Gastroesophageal sphincter (tissue), 4 donors: Measurements from ENCODE around the gene ANO7. TPM values are rescaled to one million over a fixed set of nuclear protein-coding genes. Genes with fewer than 3 reads are reported as not detected.

Source experiments
- ATAC-seq: fragments of 150-250 bp; one replicate; pipeline ENCODE4 v1.9.1; 2016; ENCODE audit warnings: mild to moderate bottlenecking, moderate library complexity
- H3K27ac ChIP-seq, 4 donors: fragments of 200-600 bp; sonication (generic) in 3 of 4; 1 replicate in 3 of 4; 2 replicates in 1 of 4; pipeline ENCODE4 v1.5.1; 2016 to 2019
- H3K27me3 ChIP-seq: fragments of 200-600 bp; sonication (generic); one replicate; pipeline ENCODE4 v1.5.1; 2019
- H3K36me3 ChIP-seq, 2 donors: fragments of 200-600 bp; sonication (generic); one replicate each; pipeline ENCODE4 v1.5.1; 2019; ENCODE audit warnings: control low read depth in 1 of 2
- H3K4me1 ChIP-seq, 3 donors: fragments of 200-600 bp; sonication (generic); 1 replicate in 2 of 3; 2 replicates in 1 of 3; pipeline ENCODE4 v1.5.1; 2016 to 2019; ENCODE audit warnings: control low read depth in 2 of 3
- H3K4me3 ChIP-seq, 2 donors: fragments of 200-600 bp; sonication (generic); one replicate each; pipeline ENCODE4 v1.5.1; 2019; ENCODE audit warnings: mild to moderate bottlenecking in 1 of 2, moderate library complexity in 1 of 2
- H3K9me3 ChIP-seq, 3 donors: fragments of 200-600 bp; sonication (generic); one replicate each; pipeline ENCODE4 v1.5.1; 2017 to 2019; ENCODE audit warnings: control low read depth in 2 of 3
- EP300 ChIP-seq: sonication (generic); formaldehyde crosslinking; IDR thresholded peaks from one replicate; pipeline ENCODE4 v1.6.1; 2017; ENCODE audit warnings: antibody characterized with exemption, mild to moderate bottlenecking
- POLR2A ChIP-seq, 2 donors: fragments of 450-650 bp; IDR thresholded peaks; one replicate each; pipeline ENCODE4 v1.6.1; 2017; ENCODE audit warnings: antibody characterized with exemption in 2 of 2, mild to moderate bottlenecking in 2 of 2, moderate library complexity in 1 of 2
- POLR2AphosphoS5 ChIP-seq: sonication (generic); formaldehyde crosslinking; IDR thresholded peaks from one replicate; pipeline ENCODE4 v1.6.1; 2017; ENCODE audit warnings: antibody characterized with exemption
- WGBS, 2 donors: methylation state at CpG; one replicate each; pipeline ENCODE4 v1.1.5; 2018; ENCODE audit warnings: low coverage in 1 of 2; 5-methylcytosine and 5-hydroxymethylcytosine counted together
- total RNA-seq, 4 donors: library from RNA; depleted of rRNA; stranded (reverse); fragments of >200 nt; gene quantifications; one replicate each; pipeline ENCODE4 v1.1.0, GENCODE V29; 2016
- TF ChIP-seq, protein P1 (sequence below), 4 experiments: fragments of 200-600 bp in 2 of 4; fragments of 450-650 bp in 2 of 4; sonication (generic) in 1 of 4; IDR thresholded peaks; one replicate each; pipeline ENCODE4 v1.5.1; 2017 to 2019; ENCODE audit warnings: antibody characterized with exemption in 4 of 4, mild to moderate bottlenecking in 2 of 4, moderate library complexity in 2 of 4

ANO7 gene
- total RNA-seq, 4 donors from 2014 or later: 0.16 to 0.81 (median 0.53) TPM

DNA sequence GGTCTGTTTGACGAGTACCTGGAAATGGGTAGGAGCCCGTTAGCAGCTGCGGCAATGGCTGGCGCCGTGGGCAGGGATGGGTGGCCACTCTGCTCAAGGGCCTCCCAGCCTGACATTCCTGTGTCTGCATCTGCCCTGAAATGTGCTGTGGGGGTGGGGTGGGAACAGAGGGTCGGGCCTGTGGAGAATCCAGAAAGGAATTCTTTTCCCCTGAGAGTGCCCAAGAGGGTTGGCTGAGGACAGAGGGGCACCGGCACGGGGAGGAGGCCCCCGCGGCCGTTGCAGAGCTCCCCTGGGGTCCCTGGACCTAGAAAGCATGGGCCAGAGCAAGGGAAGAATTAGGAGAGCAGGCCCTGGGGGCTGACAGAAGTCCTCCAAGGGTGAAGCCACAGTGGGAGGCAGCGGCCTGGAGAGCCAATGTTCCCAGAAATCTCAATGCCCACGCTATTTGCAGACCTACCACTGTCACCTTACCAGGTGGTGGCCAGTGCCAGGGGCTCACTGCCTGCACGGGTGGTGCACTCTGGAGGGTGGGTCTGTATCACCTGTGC, 27.8 kb downstream of the ANO7 start:
- TF ChIP-seq, protein P1, sequence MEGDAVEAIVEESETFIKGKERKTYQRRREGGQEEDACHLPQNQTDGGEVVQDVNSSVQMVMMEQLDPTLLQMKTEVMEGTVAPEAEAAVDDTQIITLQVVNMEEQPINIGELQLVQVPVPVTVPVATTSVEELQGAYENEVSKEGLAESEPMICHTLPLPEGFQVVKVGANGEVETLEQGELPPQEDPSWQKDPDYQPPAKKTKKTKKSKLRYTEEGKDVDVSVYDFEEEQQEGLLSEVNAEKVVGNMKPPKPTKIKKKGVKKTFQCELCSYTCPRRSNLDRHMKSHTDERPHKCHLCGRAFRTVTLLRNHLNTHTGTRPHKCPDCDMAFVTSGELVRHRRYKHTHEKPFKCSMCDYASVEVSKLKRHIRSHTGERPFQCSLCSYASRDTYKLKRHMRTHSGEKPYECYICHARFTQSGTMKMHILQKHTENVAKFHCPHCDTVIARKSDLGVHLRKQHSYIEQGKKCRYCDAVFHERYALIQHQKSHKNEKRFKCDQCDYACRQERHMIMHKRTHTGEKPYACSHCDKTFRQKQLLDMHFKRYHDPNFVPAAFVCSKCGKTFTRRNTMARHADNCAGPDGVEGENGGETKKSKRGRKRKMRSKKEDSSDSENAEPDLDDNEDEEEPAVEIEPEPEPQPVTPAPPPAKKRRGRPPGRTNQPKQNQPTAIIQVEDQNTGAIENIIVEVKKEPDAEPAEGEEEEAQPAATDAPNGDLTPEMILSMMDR (IDR thresholded peaks at IDR 0.05): no peak
- TF ChIP-seq EP300 (no peak), POLR2A (IDR thresholded peaks at IDR 0.05) (no peak), POLR2AphosphoS5 (no peak)
- no peaks in the 10 kb centered on the region for H3K36me3 ChIP-seq
- no peak for ATAC-seq
- 66 to 100% methylated on average over 1 to 4 of the region's 14 CpGs for WGBS, 2 donors
- H3K4me1 ChIP-seq: peaks cover 0 to 19% (median 7%) of the 10 kb centered on the region in 3 donors
- no peak overlapping the region for H3K27ac ChIP-seq
- no peak overlapping the region for H3K4me3 ChIP-seq
- no peaks in the 10 kb centered on the region for H3K27me3 ChIP-seq
- H3K9me3 ChIP-seq: no peaks in the 10 kb centered on the region

DNA sequence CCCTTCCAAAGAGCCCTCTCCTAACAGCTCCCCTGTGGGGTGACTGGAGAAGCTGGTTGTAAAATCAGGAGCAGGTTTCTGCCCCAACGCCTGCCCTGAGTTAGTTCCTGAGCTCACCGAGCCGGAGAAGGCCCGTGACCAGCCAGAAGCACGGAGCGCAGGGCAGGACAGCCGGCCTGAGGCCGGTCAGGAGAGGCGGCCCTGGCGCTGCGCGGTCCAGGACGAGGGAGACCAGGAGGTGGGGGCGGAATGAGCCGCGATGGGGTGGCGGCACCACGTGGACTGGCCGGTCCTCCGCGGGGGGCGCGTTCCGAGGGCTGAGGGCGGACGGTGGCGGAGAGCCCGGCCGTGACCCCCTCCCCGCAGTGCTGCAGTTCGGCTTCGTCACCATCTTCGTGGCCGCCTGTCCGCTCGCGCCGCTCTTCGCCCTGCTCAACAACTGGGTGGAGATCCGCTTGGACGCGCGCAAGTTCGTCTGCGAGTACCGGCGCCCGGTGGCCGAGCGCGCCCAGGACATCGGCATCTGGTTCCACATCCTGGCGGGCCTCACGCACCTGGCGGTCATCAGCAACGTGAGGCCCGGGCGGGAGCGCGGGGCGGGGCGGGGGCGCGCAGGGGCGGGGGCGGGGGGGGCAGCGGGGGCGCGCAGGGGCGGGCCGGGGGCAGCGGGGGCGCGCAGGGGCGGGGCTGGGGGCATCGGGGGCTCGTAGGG, 29.0 kb downstream of the ANO7 start:
- Histone ChIP-seq H3K9me3 (no peaks in the 10 kb centered on the region), H3K27ac (peak overlapping the region; percentile 11 to 91 (median 90)), H3K36me3 (no peaks in the 10 kb centered on the region), H3K4me1 (peaks cover 0 to 19% (median 7%) of the 10 kb centered on the region in 3 donors), H3K4me3 (peak overlapping the region; percentile 17 to 57), H3K27me3 (no peaks in the 10 kb centered on the region)
- ATAC-seq: peak; percentile 86
- WGBS, 2 donors: 6% methylated on average over 6 of the region's 77 CpGs; no CpG with 5 or more reads in 1 of the 2 donors
- TF ChIP-seq EP300 (no peak), POLR2A (IDR thresholded peaks at IDR 0.05) (peak in 1 of 2 donors; percentile 20), POLR2AphosphoS5 (peak; percentile 25)
- TF ChIP-seq, protein P1 (IDR thresholded peaks at IDR 0.05): peak in 3 of 4 experiments; percentile 27 to 40 (median 37)

DNA sequence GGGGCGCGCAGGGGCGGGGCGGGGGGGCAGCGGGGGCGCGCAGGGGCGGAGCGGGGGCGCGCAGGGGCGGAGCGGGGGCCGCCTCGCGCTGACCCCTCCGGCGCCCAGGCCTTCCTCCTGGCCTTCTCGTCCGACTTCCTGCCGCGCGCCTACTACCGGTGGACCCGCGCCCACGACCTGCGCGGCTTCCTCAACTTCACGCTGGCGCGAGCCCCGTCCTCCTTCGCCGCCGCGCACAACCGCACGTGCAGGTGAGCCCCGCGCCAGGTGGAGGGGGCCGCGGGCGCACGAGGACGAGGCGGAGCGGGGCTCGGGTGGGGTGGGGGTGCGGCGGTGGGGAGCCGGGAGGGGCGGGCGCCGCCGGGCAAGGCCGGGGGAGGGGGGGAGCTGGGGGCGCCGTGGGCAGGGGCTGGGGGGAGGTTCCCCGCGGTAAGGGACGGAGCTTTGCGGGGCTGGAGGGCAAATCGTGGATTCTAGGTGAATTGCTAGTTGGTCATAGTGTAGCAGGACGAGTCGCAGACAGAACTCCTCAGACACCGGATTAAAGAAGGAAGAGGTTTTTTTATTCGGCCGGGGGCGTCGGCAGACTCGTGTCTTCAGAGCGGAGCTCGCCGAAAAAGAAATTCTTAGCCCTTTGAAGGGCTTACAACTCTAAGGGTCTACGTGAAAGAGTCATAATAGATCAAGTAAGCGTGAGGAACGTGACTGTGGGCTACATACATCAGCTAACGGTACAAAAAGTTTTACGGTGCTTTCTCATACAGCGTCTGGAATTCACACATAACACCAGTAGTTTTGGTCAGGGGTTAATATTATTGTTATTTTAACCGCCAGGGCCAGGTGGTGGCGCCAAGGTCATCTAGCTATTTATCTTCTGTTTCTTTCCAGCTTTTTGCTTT, 29.9 kb downstream of the ANO7 start:
- Histone ChIP-seq H3K36me3 (no peaks in the 10 kb centered on the region), H3K4me3 (peak overlapping the region; percentile 37 to 69), H3K9me3 (no peaks in the 10 kb centered on the region), H3K27ac (peak overlapping the region in 3 of 4 donors; percentile 71 to 83 (median 78)), H3K4me1 (peaks cover 0 to 19% (median 7%) of the 10 kb centered on the region in 3 donors), H3K27me3 (no peaks in the 10 kb centered on the region)
- ATAC-seq: peak; percentile 57
- TF ChIP-seq, protein P1 (IDR thresholded peaks at IDR 0.05): peak in 2 of 4 experiments; percentile 13 to 31
- TF ChIP-seq EP300 (no peak), POLR2AphosphoS5 (no peak), POLR2A (IDR thresholded peaks at IDR 0.05) (no peak)
- WGBS, 2 donors: 0 to 1% methylated on average over 14 to 17 of the region's 83 CpGs

DNA sequence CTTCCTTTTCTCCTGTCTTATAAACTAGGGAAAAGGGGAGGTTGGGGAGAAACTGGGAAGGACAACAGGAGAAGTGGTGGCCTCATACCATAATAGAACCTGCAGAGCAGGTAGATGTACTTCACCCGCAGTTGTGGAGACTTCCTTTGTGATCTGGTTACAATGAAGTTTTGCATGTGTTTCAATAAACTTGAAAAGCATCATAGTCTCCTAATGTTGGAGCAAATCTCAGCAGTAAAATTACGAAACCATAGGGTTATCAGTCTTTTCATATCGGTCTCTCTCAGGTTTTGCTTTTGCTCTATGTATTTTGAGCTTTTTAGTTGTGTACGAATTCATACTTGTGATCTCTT, 30.5 kb downstream of the ANO7 start:
- no peak for ATAC-seq
- 63 to 67% methylated on average over 4 of the region's 4 CpGs for WGBS, 2 donors
- Histone ChIP-seq H3K27me3 (no peaks in the 10 kb centered on the region), H3K27ac (peak overlapping the region in 1 of 4 donors; percentile 83), H3K4me3 (peak overlapping the region in 1 of 2 donors; percentile 69), H3K9me3 (no peaks in the 10 kb centered on the region), H3K36me3 (no peaks in the 10 kb centered on the region), H3K4me1 (peaks cover 0 to 25% (median 10%) of the 10 kb centered on the region in 3 donors)
- TF ChIP-seq EP300 (no peak), POLR2A (IDR thresholded peaks at IDR 0.05) (no peak), POLR2AphosphoS5 (no peak)
- TF ChIP-seq, protein P1 (IDR thresholded peaks at IDR 0.05): no peak
